Gastroesophageal sphincter (tissue), 4 donors: ENCODE data around the gene PRUNE1. TPM values are rescaled to one million over a fixed set of nuclear protein-coding genes. Genes with fewer than 3 reads are reported as not detected.
A peak's percentile ranks its signal among the peaks of the same experiment; 100 is the strongest.

Experiments used
- ATAC-seq: fragments of 150-250 bp; one replicate; pipeline ENCODE4 v1.9.1; 2016; ENCODE audit warnings: mild to moderate bottlenecking, moderate library complexity
- H3K27ac ChIP-seq, 4 donors: fragments of 200-600 bp; sonication (generic) in 3 of 4; 1 replicate in 3 of 4; 2 replicates in 1 of 4; pipeline ENCODE4 v1.5.1; 2016 to 2019
- H3K27me3 ChIP-seq: fragments of 200-600 bp; sonication (generic); one replicate; pipeline ENCODE4 v1.5.1; 2019
- H3K36me3 ChIP-seq, 2 donors: fragments of 200-600 bp; sonication (generic); one replicate each; pipeline ENCODE4 v1.5.1; 2019; ENCODE audit warnings: control low read depth in 1 of 2
- H3K4me1 ChIP-seq, 3 donors: fragments of 200-600 bp; sonication (generic); 1 replicate in 2 of 3; 2 replicates in 1 of 3; pipeline ENCODE4 v1.5.1; 2016 to 2019; ENCODE audit warnings: control low read depth in 2 of 3
- H3K4me3 ChIP-seq, 2 donors: fragments of 200-600 bp; sonication (generic); one replicate each; pipeline ENCODE4 v1.5.1; 2019; ENCODE audit warnings: mild to moderate bottlenecking in 1 of 2, moderate library complexity in 1 of 2
- H3K9me3 ChIP-seq, 3 donors: fragments of 200-600 bp; sonication (generic); one replicate each; pipeline ENCODE4 v1.5.1; 2017 to 2019; ENCODE audit warnings: control low read depth in 2 of 3
- CTCF ChIP-seq, 4 experiments: fragments of 200-600 bp in 2 of 4; fragments of 450-650 bp in 2 of 4; sonication (generic) in 1 of 4; IDR thresholded peaks; one replicate each; pipeline ENCODE4 v1.5.1; 2017 to 2019; ENCODE audit warnings: antibody characterized with exemption in 4 of 4, mild to moderate bottlenecking in 2 of 4, moderate library complexity in 2 of 4
- EP300 ChIP-seq: sonication (generic); formaldehyde crosslinking; IDR thresholded peaks from one replicate; pipeline ENCODE4 v1.6.1; 2017; ENCODE audit warnings: antibody characterized with exemption, mild to moderate bottlenecking
- POLR2A ChIP-seq, 2 donors: fragments of 450-650 bp; IDR thresholded peaks; one replicate each; pipeline ENCODE4 v1.6.1; 2017; ENCODE audit warnings: antibody characterized with exemption in 2 of 2, mild to moderate bottlenecking in 2 of 2, moderate library complexity in 1 of 2
- POLR2AphosphoS5 ChIP-seq: sonication (generic); formaldehyde crosslinking; IDR thresholded peaks from one replicate; pipeline ENCODE4 v1.6.1; 2017; ENCODE audit warnings: antibody characterized with exemption
- WGBS, 2 donors: methylation state at CpG; one replicate each; pipeline ENCODE4 v1.1.5; 2018; ENCODE audit warnings: low coverage in 1 of 2; 5-methylcytosine and 5-hydroxymethylcytosine counted together
- total RNA-seq, 4 donors: library from RNA; depleted of rRNA; stranded (reverse); fragments of >200 nt; gene quantifications; one replicate each; pipeline ENCODE4 v1.1.0, GENCODE V29; 2016

Gene PRUNE1
- total RNA-seq, 4 donors from 2014 or later, result 24.2 to 28.9 (median 26.7) TPM

GRCh38 chr1:150985179-150985825 lies 22.9 kb upstream of the PRUNE1 start:
- WGBS, 2 donors, result 96 to 100% methylated on average over 1 to 2 of the region's 2 CpGs
- peaks cover 0 to 10% (median 0%) of the 10 kb centered on the region in 3 donors for H3K4me1 ChIP-seq
- H3K27me3 ChIP-seq, result no peaks in the 10 kb centered on the region
- no peaks in the 10 kb centered on the region for H3K36me3 ChIP-seq
- no peak overlapping the region for H3K4me3 ChIP-seq
- H3K9me3 ChIP-seq, result no peaks in the 10 kb centered on the region
- no peak overlapping the region for H3K27ac ChIP-seq
- no peak for TF ChIP-seq CTCF (IDR thresholded peaks at IDR 0.05)
- TF ChIP-seq EP300, result no peak
- no peak for TF ChIP-seq POLR2A (IDR thresholded peaks at IDR 0.05)
- no peak for TF ChIP-seq POLR2AphosphoS5
- ATAC-seq, result no peak

GRCh38 chr1:150987924-150988323 lies 20.3 kb upstream of the PRUNE1 start:
- Histone ChIP-seq H3K27me3 (no peaks in the 10 kb centered on the region), H3K9me3 (no peaks in the 10 kb centered on the region), H3K36me3 (no peaks in the 10 kb centered on the region), H3K4me3 (no peak overlapping the region), H3K4me1 (no peaks in the 10 kb centered on the region), H3K27ac (no peak overlapping the region)
- ATAC-seq, result no peak
- TF ChIP-seq EP300, result no peak
- TF ChIP-seq POLR2A (IDR thresholded peaks at IDR 0.05), result no peak
- no peak for TF ChIP-seq POLR2AphosphoS5
- no peak for TF ChIP-seq CTCF (IDR thresholded peaks at IDR 0.05)
- WGBS, 2 donors, result 82 to 84% methylated on average over 3 to 7 of the region's 7 CpGs

GRCh38 chr1:150992626-150993025 lies 15.6 kb upstream of the PRUNE1 start:
- Histone ChIP-seq H3K9me3 (no peaks in the 10 kb centered on the region), H3K4me1 (peaks cover 0 to 17% (median 7%) of the 10 kb centered on the region in 3 donors), H3K27me3 (no peaks in the 10 kb centered on the region), H3K4me3 (no peak overlapping the region), H3K36me3 (peaks cover 0 to 12% of the 10 kb centered on the region in 2 donors), H3K27ac (no peak overlapping the region)
- 67 to 70% methylated on average over 4 of the region's 4 CpGs for WGBS, 2 donors
- no peak for ATAC-seq
- TF ChIP-seq POLR2A (IDR thresholded peaks at IDR 0.05), result no peak
- TF ChIP-seq CTCF (IDR thresholded peaks at IDR 0.05), result no peak
- TF ChIP-seq POLR2AphosphoS5, result no peak
- no peak for TF ChIP-seq EP300

- Histone ChIP-seq H3K27ac (peak overlapping the region in 2 of 4 donors; percentile 63), H3K27me3 (no peaks in the 10 kb centered on the region), H3K9me3 (no peaks in the 10 kb centered on the region), H3K4me3 (no peak overlapping the region), H3K36me3 (peaks cover 0 to 29% of the 10 kb centered on the region in 2 donors), H3K4me1 (peaks cover 0 to 17% (median 7%) of the 10 kb centered on the region in 3 donors)
- no peak for ATAC-seq
- TF ChIP-seq POLR2A (IDR thresholded peaks at IDR 0.05) (no peak), CTCF (IDR thresholded peaks at IDR 0.05) (no peak), EP300 (no peak), POLR2AphosphoS5 (no peak)
- 76 to 86% methylated on average over 3 of the region's 3 CpGs for WGBS, 2 donors
Observed at GRCh38 chr1:150994248-150994647, 14.0 kb upstream of the PRUNE1 start.

- TF ChIP-seq POLR2AphosphoS5 (no peak), EP300 (no peak), POLR2A (IDR thresholded peaks at IDR 0.05) (no peak), CTCF (IDR thresholded peaks at IDR 0.05) (no peak)
- peak overlapping the region in 3 of 4 donors; percentile 63 to 65 (median 63) for H3K27ac ChIP-seq
- peaks cover 0 to 17% (median 7%) of the 10 kb centered on the region in 3 donors for H3K4me1 ChIP-seq
- no peaks in the 10 kb centered on the region for H3K27me3 ChIP-seq
- peaks cover 0 to 41% of the 10 kb centered on the region in 2 donors for H3K36me3 ChIP-seq
- 11 to 34% methylated on average over 3 to 4 of the region's 4 CpGs for WGBS, 2 donors
- no peaks in the 10 kb centered on the region for H3K9me3 ChIP-seq
- no peak overlapping the region for H3K4me3 ChIP-seq
- peak; percentile 67 for ATAC-seq
Observed at GRCh38 chr1:150995460-150995859, 12.8 kb upstream of the PRUNE1 start.
